CD4-positive, alpha-beta T cell (primary cell): ENCODE data around the gene KRT15. TPM values are rescaled to one million over a fixed set of nuclear protein-coding genes. Genes with fewer than 3 reads are reported as not detected.

Experiments used
- ATAC-seq: fragments of 200-7000 bp; cut with Tn5 transposase; one replicate; pipeline ENCODE4 v1.10.0; 2022; ENCODE audit warnings: mild to moderate bottlenecking; ENCODE audit not compliant: poor library complexity
- CTCF ChIA-PET: fragments of 350-600 bp; sonication (Branson Sonifier 250); formaldehyde crosslinking; loops from one replicate; lab custom pipeline; 2021; ENCODE audit warnings: antibody characterized with exemption, inconsistent platforms; lab: Charles Lee
- POLR2A ChIA-PET: fragments of 350-600 bp; sonication (Branson Sonifier 250); formaldehyde crosslinking; loops from one replicate; lab custom pipeline; 2021; ENCODE audit warnings: antibody characterized with exemption, inconsistent platforms; lab: Charles Lee
- DNase-seq, 14 experiments: peaks; one replicate each; pipeline ENCODE4 v3.0.0-alpha.2; 2013 to 2020; ENCODE audit warnings: mixed read lengths in 2 of 14
- H3K27ac ChIP-seq, 2 donors: one replicate each; pipeline versions ENCODE4 v1.5.1 to v1.7.0; 2013; ENCODE audit warnings: low read length in 2 of 2, low read depth in 1 of 2, mild to moderate bottlenecking in 1 of 2
- H3K27me3 ChIP-seq, 2 experiments: 1 replicate in 1 of 2; 2 replicates in 1 of 2; pipeline versions ENCODE4 v1.6.1 to v1.7.0; 2013; ENCODE audit warnings: low read length in 2 of 2, control low read depth in 1 of 2, mild to moderate bottlenecking in 1 of 2, moderate library complexity in 1 of 2; ENCODE audit not compliant: insufficient read depth in 2 of 2, control insufficient read depth in 1 of 2
- H3K36me3 ChIP-seq: one replicate; pipeline ENCODE4 v1.6.1; 2013; ENCODE audit warnings: low read length, control low read depth; ENCODE audit not compliant: insufficient read depth
- H3K4me1 ChIP-seq: one replicate; pipeline ENCODE4 v1.6.1; 2013; ENCODE audit warnings: low read length, control low read depth; ENCODE audit not compliant: insufficient read depth
- H3K4me3 ChIP-seq: one replicate; pipeline ENCODE4 v1.5.1; 2013; ENCODE audit warnings: mild to moderate bottlenecking, low read length, moderate library complexity
- H3K9me3 ChIP-seq, 2 experiments: 1 replicate in 1 of 2; 2 replicates in 1 of 2; pipeline versions ENCODE4 v1.6.1 to v1.7.0; 2013; ENCODE audit warnings: low read length in 2 of 2, mild to moderate bottlenecking in 2 of 2, control low read depth in 1 of 2, moderate library complexity in 1 of 2; ENCODE audit not compliant: control insufficient read depth in 1 of 2, insufficient read depth in 1 of 2
- H3K27ac Mint-ChIP-seq: one replicate; pipeline ENCODE4 v1.8.0; 2020; ENCODE audit warnings: mixed read lengths
- H3K27me3 Mint-ChIP-seq: one replicate; pipeline ENCODE4 v1.8.0; 2021; ENCODE audit warnings: mixed read lengths
- H3K36me3 Mint-ChIP-seq: one replicate; pipeline ENCODE4 v1.8.0; 2021; ENCODE audit warnings: low read depth, mixed read lengths
- H3K4me1 Mint-ChIP-seq: one replicate; pipeline ENCODE4 v1.8.0; 2021; ENCODE audit warnings: low read depth, mixed read lengths
- H3K4me3 Mint-ChIP-seq: one replicate; pipeline ENCODE4 v1.8.0; 2020; ENCODE audit warnings: mild to moderate bottlenecking, mixed read lengths
- H3K9me3 Mint-ChIP-seq: one replicate; pipeline ENCODE4 v1.8.0; 2020; ENCODE audit warnings: mixed read lengths
- intact Hi-C, 2 experiments: fragments of 100-400 bp; cut with DNase I in 1 of 2; cut with micrococcal nuclease in 1 of 2; formaldehyde crosslinking; loops; one replicate each; pipeline versions ENCODE4 v1.15.1 to v1.9.0; 2023 to 2025; cut with DNase I, micrococcal nuclease
- total RNA-seq, 174 experiments: library from RNA in 2 of 174; stranded (reverse) in 2 of 174; gene quantifications; one replicate each; pipeline ENCODE4 v1.2.3 and lab custom pipeline; 2021 to 2026
- TF ChIP-seq, protein P1 (sequence below): fragments of 200-600 bp; IDR thresholded peaks from one replicate; pipeline ENCODE4 v1.8.0; 2022; ENCODE audit warnings: antibody characterized with exemption, mild to moderate bottlenecking

The KRT15 gene
- total RNA-seq, 2 experiments from 2014 or later: not detected

DNA sequence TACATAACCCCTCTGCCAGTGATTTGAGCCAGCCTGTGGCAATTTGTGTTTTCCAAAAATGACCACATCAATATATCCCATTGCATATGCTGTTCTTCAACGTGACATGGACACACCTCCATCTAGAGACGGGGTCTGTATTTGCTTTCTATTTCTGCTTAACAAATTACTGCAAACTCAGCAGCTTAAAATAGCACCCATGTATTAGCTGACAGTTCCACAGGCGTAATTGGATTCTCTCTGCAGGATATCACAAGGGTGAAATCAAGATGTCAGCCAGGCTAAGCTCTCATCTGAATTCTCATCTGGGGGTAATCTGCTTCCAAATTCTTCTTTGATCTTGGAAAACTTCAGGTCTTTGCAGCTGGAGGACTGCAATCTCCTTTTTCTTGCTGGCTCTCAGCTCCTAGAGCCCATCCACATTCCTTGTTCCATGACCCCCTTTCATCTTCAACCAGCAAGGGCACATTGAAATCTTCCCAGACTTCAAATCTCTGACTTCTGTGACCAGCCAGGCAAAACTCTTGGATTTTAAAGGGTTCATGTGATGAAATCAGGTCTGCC is 45.0 kb upstream of the KRT15 start:
- DNase-seq (no peak), ATAC-seq (no peak)
- CTCF ChIA-PET: no interaction called here
- intact Hi-C loops: no loop called here
- Mint-ChIP-seq H3K27ac (no peak overlapping the region), H3K4me3 (no peak overlapping the region), H3K36me3 (no peaks in the 10 kb centered on the region), H3K9me3 (peaks cover 6% of the 10 kb centered on the region), H3K4me1 (peaks cover 19% of the 10 kb centered on the region), H3K27me3 (peaks cover 37% of the 10 kb centered on the region)
- POLR2A ChIA-PET: no interaction called here
- no peak overlapping the region for H3K4me3 ChIP-seq
- H3K4me1 ChIP-seq: peaks cover 4% of the 10 kb centered on the region
- peaks cover 12 to 30% of the 10 kb centered on the region in 2 experiments for H3K27me3 ChIP-seq
- TF ChIP-seq, protein P1, sequence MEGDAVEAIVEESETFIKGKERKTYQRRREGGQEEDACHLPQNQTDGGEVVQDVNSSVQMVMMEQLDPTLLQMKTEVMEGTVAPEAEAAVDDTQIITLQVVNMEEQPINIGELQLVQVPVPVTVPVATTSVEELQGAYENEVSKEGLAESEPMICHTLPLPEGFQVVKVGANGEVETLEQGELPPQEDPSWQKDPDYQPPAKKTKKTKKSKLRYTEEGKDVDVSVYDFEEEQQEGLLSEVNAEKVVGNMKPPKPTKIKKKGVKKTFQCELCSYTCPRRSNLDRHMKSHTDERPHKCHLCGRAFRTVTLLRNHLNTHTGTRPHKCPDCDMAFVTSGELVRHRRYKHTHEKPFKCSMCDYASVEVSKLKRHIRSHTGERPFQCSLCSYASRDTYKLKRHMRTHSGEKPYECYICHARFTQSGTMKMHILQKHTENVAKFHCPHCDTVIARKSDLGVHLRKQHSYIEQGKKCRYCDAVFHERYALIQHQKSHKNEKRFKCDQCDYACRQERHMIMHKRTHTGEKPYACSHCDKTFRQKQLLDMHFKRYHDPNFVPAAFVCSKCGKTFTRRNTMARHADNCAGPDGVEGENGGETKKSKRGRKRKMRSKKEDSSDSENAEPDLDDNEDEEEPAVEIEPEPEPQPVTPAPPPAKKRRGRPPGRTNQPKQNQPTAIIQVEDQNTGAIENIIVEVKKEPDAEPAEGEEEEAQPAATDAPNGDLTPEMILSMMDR: no peak
- peaks cover 10 to 16% of the 10 kb centered on the region in 2 experiments for H3K9me3 ChIP-seq
- H3K27ac ChIP-seq: no peak overlapping the region
- H3K36me3 ChIP-seq: no peaks in the 10 kb centered on the region

DNA sequence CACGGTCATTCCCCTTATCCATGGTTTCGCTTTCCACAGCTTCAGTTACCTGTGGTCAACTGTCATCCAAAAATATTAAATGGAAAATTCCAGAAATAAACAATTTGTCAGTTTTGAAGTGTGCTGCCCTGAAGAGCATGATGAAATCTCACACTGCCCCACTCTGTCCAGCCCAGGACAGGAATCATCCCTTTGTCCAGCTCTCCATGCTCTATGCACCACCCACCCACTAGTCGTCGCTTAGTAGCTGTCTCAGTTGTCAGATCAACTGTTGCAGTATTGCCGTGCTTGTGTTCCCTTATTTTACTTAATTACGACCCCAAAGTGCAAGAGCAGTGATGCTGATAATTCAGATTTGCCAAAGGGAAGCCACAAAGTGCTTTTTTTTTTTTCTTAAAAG is 42.9 kb upstream of the KRT15 start:
- CTCF ChIA-PET: no interaction called here
- peaks cover 52% of the 10 kb centered on the region for H3K27me3 Mint-ChIP-seq
- H3K36me3 Mint-ChIP-seq: no peaks in the 10 kb centered on the region
- H3K27me3 ChIP-seq: peaks cover 18 to 42% of the 10 kb centered on the region in 2 experiments
- H3K9me3 Mint-ChIP-seq: no peaks in the 10 kb centered on the region
- peaks cover under 1% of the 10 kb centered on the region for H3K4me1 Mint-ChIP-seq
- POLR2A ChIA-PET: no interaction called here
- intact Hi-C loops: no loop called here
- DNase-seq (no peak), ATAC-seq (no peak)
- H3K4me3 Mint-ChIP-seq: no peak overlapping the region
- no peaks in the 10 kb centered on the region for H3K4me1 ChIP-seq
- H3K27ac ChIP-seq: no peak overlapping the region
- TF ChIP-seq, protein P1: no peak
- H3K36me3 ChIP-seq: no peaks in the 10 kb centered on the region
- H3K9me3 ChIP-seq: no peaks in the 10 kb centered on the region
- no peak overlapping the region for H3K4me3 ChIP-seq
- H3K27ac Mint-ChIP-seq: no peak overlapping the region

DNA sequence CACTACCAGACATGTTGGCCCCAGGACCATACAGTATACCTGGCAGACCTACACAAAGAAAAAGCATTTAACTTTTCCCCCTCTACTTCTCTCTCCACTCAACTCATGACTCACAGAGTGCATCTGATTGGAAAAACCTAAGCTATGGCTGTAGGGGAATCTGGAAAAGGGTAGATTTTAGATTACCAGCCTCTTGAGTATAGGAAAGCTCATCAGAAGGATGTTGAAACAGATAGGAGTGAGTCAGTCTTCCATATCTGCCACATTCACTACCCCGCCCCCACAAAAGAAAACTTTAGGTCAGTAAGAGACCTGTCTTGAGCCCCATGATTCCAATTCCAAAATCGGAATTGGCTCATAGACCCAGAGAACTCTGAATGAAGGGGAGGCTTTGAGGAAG is 40.9 kb upstream of the KRT15 start:
- Histone ChIP-seq H3K9me3 (no peaks in the 10 kb centered on the region), H3K27me3 (peaks cover 26 to 42% of the 10 kb centered on the region in 2 experiments), H3K4me3 (no peak overlapping the region), H3K36me3 (no peaks in the 10 kb centered on the region), H3K4me1 (no peaks in the 10 kb centered on the region), H3K27ac (no peak overlapping the region)
- ATAC-seq: no peak
- ChIA-PET POLR2A (no interaction called here), CTCF (interaction anchor here (1.2 to 2.1 kb wide), 2 partner anchors 11 to 89 kb away, joined by 3 to 9 read pairs; no protein-coding TSS in a partner anchor)
- Mint-ChIP-seq H3K36me3 (no peaks in the 10 kb centered on the region), H3K4me3 (no peak overlapping the region), H3K4me1 (no peaks in the 10 kb centered on the region), H3K9me3 (no peaks in the 10 kb centered on the region), H3K27me3 (peaks cover 60% of the 10 kb centered on the region), H3K27ac (no peak overlapping the region)
- intact Hi-C loops: no loop called here
- no peak for DNase-seq
- TF ChIP-seq, protein P1: no peak
